ENCODE measurements around the gene ARL9. TPM values are rescaled to one million over a fixed set of nuclear protein-coding genes. Genes with fewer than 3 reads are reported as not detected.

Gene ARL9
- total and polyA plus RNA-seq, 5 donors = 0.05 TPM; not detected in 4

GRCh38 chr4:56532239-56532638, 26.6 kb downstream of the ARL9 start:
- DNase-seq (no peak), ATAC-seq (no peak)
- intact Hi-C loops (cut with DNase I) = no loop called here
- Histone ChIP-seq H3K4me3 (ENCODE audit: low read length) (no peak overlapping the region), H3K27ac (ENCODE audit: low read length) (no peak overlapping the region), H3K4me1 (ENCODE audit: control insufficient read depth, insufficient read depth, low read length) (no peaks in the 10 kb centered on the region), H3K27me3 (ENCODE audit: control insufficient read depth, insufficient read depth) (no peaks in the 10 kb centered on the region), H3K9me3 (ENCODE audit: control insufficient read depth, low read length) (no peaks in the 10 kb centered on the region)
- WGBS = 96% methylated on average over 2 of the region's 2 CpGs

- Histone ChIP-seq H3K4me1 (ENCODE audit: control insufficient read depth, insufficient read depth, low read length) (no peaks in the 10 kb centered on the region), H3K27ac (ENCODE audit: low read length) (no peak overlapping the region), H3K27me3 (ENCODE audit: control insufficient read depth, insufficient read depth) (no peaks in the 10 kb centered on the region), H3K9me3 (ENCODE audit: control insufficient read depth, low read length) (no peaks in the 10 kb centered on the region), H3K4me3 (ENCODE audit: low read length) (no peak overlapping the region)
- DNase-seq (no peak), ATAC-seq (no peak)
- intact Hi-C loops (cut with DNase I) = no loop called here
- 79% methylated on average over 7 of the region's 7 CpGs for WGBS
Observed at GRCh38 chr4:56535915-56536314, 30.3 kb downstream of the ARL9 start.

- WGBS = 98% methylated on average over 1 of the region's 1 CpG
- no peak for ATAC-seq
- H3K27ac ChIP-seq (ENCODE audit: low read length) = no peak overlapping the region
- intact Hi-C loops (cut with DNase I) = no loop called here
- H3K9me3 ChIP-seq (ENCODE audit: control insufficient read depth, low read length) = no peaks in the 10 kb centered on the region
- H3K4me1 ChIP-seq (ENCODE audit: control insufficient read depth, insufficient read depth, low read length) = no peaks in the 10 kb centered on the region
- H3K27me3 ChIP-seq (ENCODE audit: control insufficient read depth, insufficient read depth) = no peaks in the 10 kb centered on the region
- no peak overlapping the region for H3K4me3 ChIP-seq (ENCODE audit: low read length)
- no peak for DNase-seq
Observed at GRCh38 chr4:56537147-56537546, 31.6 kb downstream of the ARL9 start.

GRCh38 chr4:56540826-56541225, 35.2 kb downstream of the ARL9 start:
- Histone ChIP-seq H3K9me3 (ENCODE audit: control insufficient read depth, low read length) (no peaks in the 10 kb centered on the region), H3K27me3 (ENCODE audit: control insufficient read depth, insufficient read depth) (no peaks in the 10 kb centered on the region), H3K27ac (ENCODE audit: low read length) (no peak overlapping the region), H3K4me3 (ENCODE audit: low read length) (no peak overlapping the region), H3K4me1 (ENCODE audit: control insufficient read depth, insufficient read depth, low read length) (no peaks in the 10 kb centered on the region)
- ATAC-seq (no peak), DNase-seq (no peak)
- intact Hi-C loops (cut with DNase I) = loop anchor here in 1 of 4 donors (10.0 kb wide), 1 partner anchor 116 kb away; no protein-coding TSS in a partner anchor
- 83% methylated on average over 4 of the region's 4 CpGs for WGBS

GRCh38 chr4:56544573-56545131, 39.1 kb downstream of the ARL9 start:
- DNase-seq (peak; percentile 84 to 95 (median 94)), ATAC-seq (peak; percentile 99 to 100)
- peak overlapping the region; percentile 1 for H3K4me3 ChIP-seq (ENCODE audit: low read length)
- intact Hi-C loops (cut with DNase I) = loop anchor here in 1 of 4 donors (10.0 kb wide), 1 partner anchor 120 kb away; no protein-coding TSS in a partner anchor
- WGBS = 2% methylated on average over 33 of the region's 33 CpGs
- no peak overlapping the region for H3K27ac ChIP-seq (ENCODE audit: low read length)
- H3K27me3 ChIP-seq (ENCODE audit: control insufficient read depth, insufficient read depth) = no peaks in the 10 kb centered on the region
- no peaks in the 10 kb centered on the region for H3K9me3 ChIP-seq (ENCODE audit: control insufficient read depth, low read length)
- no peaks in the 10 kb centered on the region for H3K4me1 ChIP-seq (ENCODE audit: control insufficient read depth, insufficient read depth, low read length)

GRCh38 chr4:56550642-56551041, 45.1 kb downstream of the ARL9 start:
- ATAC-seq (no peak), DNase-seq (no peak)
- H3K4me1 ChIP-seq (ENCODE audit: control insufficient read depth, insufficient read depth, low read length) = no peaks in the 10 kb centered on the region
- no peak overlapping the region for H3K4me3 ChIP-seq (ENCODE audit: low read length)
- no peaks in the 10 kb centered on the region for H3K27me3 ChIP-seq (ENCODE audit: control insufficient read depth, insufficient read depth)
- intact Hi-C loops (cut with DNase I) = no loop called here
- WGBS = 63% methylated on average over 8 of the region's 8 CpGs
- H3K9me3 ChIP-seq (ENCODE audit: control insufficient read depth, low read length) = no peaks in the 10 kb centered on the region
- no peak overlapping the region for H3K27ac ChIP-seq (ENCODE audit: low read length)

GRCh38 chr4:56551516-56551915, 45.9 kb downstream of the ARL9 start:
- Histone ChIP-seq H3K4me3 (ENCODE audit: low read length) (no peak overlapping the region), H3K4me1 (ENCODE audit: control insufficient read depth, insufficient read depth, low read length) (no peaks in the 10 kb centered on the region), H3K9me3 (ENCODE audit: control insufficient read depth, low read length) (no peaks in the 10 kb centered on the region), H3K27ac (ENCODE audit: low read length) (no peak overlapping the region), H3K27me3 (ENCODE audit: control insufficient read depth, insufficient read depth) (no peaks in the 10 kb centered on the region)
- no peak for ATAC-seq
- no peak for DNase-seq
- intact Hi-C loops (cut with DNase I) = no loop called here
- WGBS = 80% methylated on average over 2 of the region's 2 CpGs

- no peak for DNase-seq
- Histone ChIP-seq H3K9me3 (ENCODE audit: control insufficient read depth, low read length) (no peaks in the 10 kb centered on the region), H3K4me3 (ENCODE audit: low read length) (no peak overlapping the region), H3K27ac (ENCODE audit: low read length) (no peak overlapping the region), H3K27me3 (ENCODE audit: control insufficient read depth, insufficient read depth) (no peaks in the 10 kb centered on the region), H3K4me1 (ENCODE audit: control insufficient read depth, insufficient read depth, low read length) (no peaks in the 10 kb centered on the region)
- intact Hi-C loops (cut with DNase I) = no loop called here
- ATAC-seq = no peak
Observed at GRCh38 chr4:56552273-56552672, 46.7 kb downstream of the ARL9 start.

GRCh38 chr4:56570041-56570440, 64.5 kb downstream of the ARL9 start:
- H3K9me3 ChIP-seq (ENCODE audit: control insufficient read depth, low read length) = no peaks in the 10 kb centered on the region
- no peaks in the 10 kb centered on the region for H3K27me3 ChIP-seq (ENCODE audit: control insufficient read depth, insufficient read depth)
- no peaks in the 10 kb centered on the region for H3K4me1 ChIP-seq (ENCODE audit: control insufficient read depth, insufficient read depth, low read length)
- 73% methylated on average over 4 of the region's 4 CpGs for WGBS
- H3K4me3 ChIP-seq (ENCODE audit: low read length) = no peak overlapping the region
- no peak for DNase-seq
- no peak for ATAC-seq
- intact Hi-C loops (cut with DNase I) = loop anchor here in 2 of 4 donors (5.0 kb wide), 1 partner anchor 232 kb away; no protein-coding TSS in a partner anchor
- H3K27ac ChIP-seq (ENCODE audit: low read length) = no peak overlapping the region

Other genes with a start within 250 kb of the ARL9 start
- gene AASDH, start 118.3 kb upstream of the ARL9 start, total RNA-seq = 1 to 10 TPM; 8.1 to 9.8 (median 8.5) TPM
- 3.0 TPM for gene AASDH, start 118.3 kb upstream of the ARL9 start, polyA plus RNA-seq
- gene PPAT, start 70.2 kb upstream of the ARL9 start, total RNA-seq = 1 to 10 TPM; 3.4 to 4.8 (median 4.4) TPM
- 1.2 TPM for gene PPAT, start 70.2 kb upstream of the ARL9 start, polyA plus RNA-seq
- gene PAICS, start 69.5 kb upstream of the ARL9 start, total RNA-seq = 10 to 100 TPM; 23.0 to 28.7 (median 25.5) TPM
- 23.9 TPM for gene PAICS, start 69.5 kb upstream of the ARL9 start, polyA plus RNA-seq
- 10 to 100 TPM; 36.2 to 53.7 (median 40.5) TPM for gene SRP72, start 38.2 kb upstream of the ARL9 start, total RNA-seq
- gene SRP72, start 38.2 kb upstream of the ARL9 start, polyA plus RNA-seq = 16.5 TPM
- 10 to 100 TPM; 30.6 to 82.1 (median 56.7) TPM for gene HOPX, start 175.5 kb downstream of the ARL9 start, total RNA-seq
- 159 TPM for gene HOPX, start 175.5 kb downstream of the ARL9 start, polyA plus RNA-seq

Measured in right cardiac atrium (tissue), 5 donors.